Measurements from ENCODE around the gene SH3BP2. TPM values are rescaled to one million over a fixed set of nuclear protein-coding genes. Genes with fewer than 3 reads are reported as not detected.

The SH3BP2 gene
- total RNA-seq, 1 experiment from 2014 or later = 54.0 TPM

DNA sequence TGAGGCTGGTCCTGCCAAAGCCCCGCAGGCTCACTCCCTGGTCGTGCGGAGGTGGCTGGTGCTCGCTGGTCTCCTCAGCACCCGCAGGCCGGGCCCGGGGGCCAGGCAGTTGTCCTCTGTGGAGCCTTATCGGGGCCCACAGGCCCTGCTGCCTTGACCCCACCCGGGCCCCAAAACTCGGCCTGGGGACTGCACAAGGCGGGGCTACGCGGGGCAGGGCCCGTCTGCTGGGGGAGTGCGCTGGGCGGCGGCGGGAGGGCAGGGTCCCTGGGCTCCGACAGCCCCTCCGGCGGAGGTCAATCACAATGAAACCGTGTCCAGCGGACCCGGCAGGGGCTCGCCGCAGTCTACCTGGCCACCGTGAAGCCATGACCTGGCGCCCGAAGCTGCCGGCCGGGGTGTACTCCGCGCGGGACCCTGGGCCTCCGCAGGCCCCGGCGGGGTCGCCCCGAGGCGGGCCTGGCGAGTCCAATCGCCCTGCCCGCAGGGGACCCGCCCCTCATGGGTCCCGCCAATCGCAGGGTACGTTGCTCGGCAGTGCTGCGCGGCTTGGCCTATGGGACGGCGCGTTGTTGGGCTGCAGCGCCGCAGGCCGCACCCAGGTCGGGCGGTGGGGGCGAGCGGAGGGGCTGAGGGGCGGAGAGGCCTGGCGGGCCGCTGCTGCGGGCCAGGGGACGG is 50.5 kb downstream of the SH3BP2 start, which contains the start of gene ADD1:
Gene ADD1, plus strand, starts transcription at position 582 of the 678 bp plus-strand sequence. CDS start 32,072 bp downstream, outside the sequence.
- DNase-seq = peak; percentile 76 to 98
- H3K79me2 ChIP-seq (ENCODE audit: low read depth) = peaks cover 37% of the 10 kb centered on the region
- ChIA-PET CTCF (no interaction called here), POLR2A (ENCODE audit: unreplicated experiment) (no interaction called here)
- H3K9me3 ChIP-seq (ENCODE audit: insufficient read depth, low read depth) = no peaks in the 10 kb centered on the region
- no peaks in the 10 kb centered on the region for H3K9me2 ChIP-seq (ENCODE audit: insufficient read depth)
- peak within 1 kb of the TSS; percentile 87 for H3K4me3 ChIP-seq
- BruUV-seq (replicated peaks) = TSS peak; percentile 83
- TF ChIP-seq, protein P1, sequence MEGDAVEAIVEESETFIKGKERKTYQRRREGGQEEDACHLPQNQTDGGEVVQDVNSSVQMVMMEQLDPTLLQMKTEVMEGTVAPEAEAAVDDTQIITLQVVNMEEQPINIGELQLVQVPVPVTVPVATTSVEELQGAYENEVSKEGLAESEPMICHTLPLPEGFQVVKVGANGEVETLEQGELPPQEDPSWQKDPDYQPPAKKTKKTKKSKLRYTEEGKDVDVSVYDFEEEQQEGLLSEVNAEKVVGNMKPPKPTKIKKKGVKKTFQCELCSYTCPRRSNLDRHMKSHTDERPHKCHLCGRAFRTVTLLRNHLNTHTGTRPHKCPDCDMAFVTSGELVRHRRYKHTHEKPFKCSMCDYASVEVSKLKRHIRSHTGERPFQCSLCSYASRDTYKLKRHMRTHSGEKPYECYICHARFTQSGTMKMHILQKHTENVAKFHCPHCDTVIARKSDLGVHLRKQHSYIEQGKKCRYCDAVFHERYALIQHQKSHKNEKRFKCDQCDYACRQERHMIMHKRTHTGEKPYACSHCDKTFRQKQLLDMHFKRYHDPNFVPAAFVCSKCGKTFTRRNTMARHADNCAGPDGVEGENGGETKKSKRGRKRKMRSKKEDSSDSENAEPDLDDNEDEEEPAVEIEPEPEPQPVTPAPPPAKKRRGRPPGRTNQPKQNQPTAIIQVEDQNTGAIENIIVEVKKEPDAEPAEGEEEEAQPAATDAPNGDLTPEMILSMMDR (conservative IDR thresholded peaks at IDR 0.05) = no peak
- no peak for TF ChIP-seq EZH2 (IDR thresholded peaks at IDR 0.05; ENCODE audit: low read depth)
- no peaks in the 10 kb centered on the region for H3K27me3 ChIP-seq (ENCODE audit: insufficient read depth, low read depth)
- no peak within 1 kb of the TSS for H3K27ac ChIP-seq
- H3K4me1 ChIP-seq (replicated peaks; ENCODE audit: insufficient read depth) = peaks cover 9% of the 10 kb centered on the region; the same call in 1 of the 2 replicates
- H2AFZ ChIP-seq = peak within 1 kb of the TSS; percentile 95
- H4K20me1 ChIP-seq (ENCODE audit: insufficient read depth) = peaks cover 3% of the 10 kb centered on the region; the same call in 1 of the 2 replicates
- no peaks in the 10 kb centered on the region for H3K36me3 ChIP-seq (ENCODE audit: low read depth)
- intact Hi-C loops (cut with micrococcal nuclease; ENCODE audit: unreplicated experiment) = loop anchor here (5.0 kb wide), 1 partner anchor 81 kb away; no protein-coding TSS in a partner anchor
- peak within 1 kb of the TSS; percentile 98 for H3K4me2 ChIP-seq
- 0 out of 2 replicates have a peak, but pooled peaks cover 4% of the 10 kb centered on the region for H3F3A ChIP-seq (ENCODE audit: insufficient read depth, low read depth)

DNA sequence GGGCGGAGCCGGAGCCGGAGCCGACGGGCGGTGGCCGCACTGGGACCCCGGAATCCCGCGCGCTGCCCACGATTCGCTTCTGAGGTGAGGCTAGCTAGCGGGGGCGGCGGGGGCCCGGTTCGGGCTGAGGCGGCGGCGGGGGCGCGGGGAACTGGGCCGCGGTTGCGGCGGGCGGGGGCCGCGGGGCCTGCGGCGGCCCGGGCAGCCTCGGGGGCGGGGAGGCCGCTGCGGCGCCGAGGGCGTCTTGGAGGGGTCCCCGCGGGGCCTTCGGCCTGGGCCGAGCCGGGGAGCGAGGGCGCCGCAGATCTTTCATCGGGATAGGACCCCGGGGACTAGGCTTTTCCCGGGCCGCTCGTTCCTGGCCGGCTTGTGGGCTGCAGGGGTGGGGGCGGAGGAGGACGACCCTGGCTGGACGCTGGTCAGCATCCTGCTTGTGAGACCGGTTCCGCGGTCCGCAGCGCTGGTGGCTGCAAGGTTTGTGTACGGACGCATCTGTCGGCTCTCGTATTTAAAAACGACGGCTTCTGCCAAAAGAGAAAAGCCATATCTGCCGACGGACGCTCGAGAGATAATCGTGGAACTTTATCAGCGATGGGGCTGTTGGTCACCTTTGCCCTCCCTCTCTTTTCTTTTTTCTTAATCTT is 51.2 kb downstream of the SH3BP2 start:
- Histone ChIP-seq H4K20me1 (ENCODE audit: insufficient read depth) (peaks cover 3% of the 10 kb centered on the region; the same call in 1 of the 2 replicates), H3K79me2 (ENCODE audit: low read depth) (peaks cover 37% of the 10 kb centered on the region), H3K9me2 (ENCODE audit: insufficient read depth) (no peaks in the 10 kb centered on the region), H3F3A (ENCODE audit: insufficient read depth, low read depth) (0 out of 2 replicates have a peak, but pooled peaks cover 4% of the 10 kb centered on the region), H3K36me3 (ENCODE audit: low read depth) (no peaks in the 10 kb centered on the region), H3K4me1 (replicated peaks; ENCODE audit: insufficient read depth) (peaks cover 9% of the 10 kb centered on the region; the same call in 1 of the 2 replicates), H3K4me2 (peak overlapping the region; percentile 98), H3K27ac (no peak overlapping the region), H2AFZ (0 out of 2 replicates have a peak overlapping the region, but pooled peaks have one; percentile 95), H3K4me3 (peak overlapping the region; percentile 87), H3K9me3 (ENCODE audit: insufficient read depth, low read depth) (no peaks in the 10 kb centered on the region), H3K27me3 (ENCODE audit: insufficient read depth, low read depth) (no peaks in the 10 kb centered on the region)
- TF ChIP-seq, protein P1 (conservative IDR thresholded peaks at IDR 0.05) = no peak
- no peak for TF ChIP-seq EZH2 (IDR thresholded peaks at IDR 0.05; ENCODE audit: low read depth)
- DNase-seq = peak; percentile 37 to 46
- no TSS peak for BruUV-seq (replicated peaks)
- intact Hi-C loops (cut with micrococcal nuclease; ENCODE audit: unreplicated experiment) = loop anchor here (5.0 kb wide), 1 partner anchor 82 kb away; no protein-coding TSS in a partner anchor
- CTCF ChIA-PET = no interaction called here
- POLR2A ChIA-PET (ENCODE audit: unreplicated experiment) = no interaction called here

DNA sequence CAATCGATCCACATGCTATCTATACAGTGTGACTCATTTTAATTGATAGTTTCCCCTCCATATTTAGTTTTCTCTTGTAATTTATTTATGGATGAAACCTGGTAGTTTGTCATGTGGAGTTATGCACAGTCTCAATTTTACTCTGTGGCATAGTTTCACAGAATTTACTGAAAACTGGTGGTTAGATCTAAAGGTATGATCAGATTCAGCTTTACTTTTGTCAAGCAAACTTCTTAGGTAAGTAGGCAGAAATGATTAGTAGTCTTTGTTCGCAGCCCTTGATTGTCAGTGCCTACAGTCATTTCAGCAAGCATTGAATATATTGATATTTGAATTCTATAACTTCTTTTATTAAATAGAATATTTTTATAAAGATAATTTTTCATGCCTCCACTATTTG is 53.3 kb downstream of the SH3BP2 start:
- DNase-seq = no peak
- peaks cover 51% of the 10 kb centered on the region for H3K79me2 ChIP-seq (ENCODE audit: low read depth)
- H3K9me2 ChIP-seq (ENCODE audit: insufficient read depth) = no peaks in the 10 kb centered on the region
- H3K36me3 ChIP-seq (ENCODE audit: low read depth) = no peaks in the 10 kb centered on the region
- BruUV-seq (replicated peaks) = no TSS peak
- intact Hi-C loops (cut with micrococcal nuclease; ENCODE audit: unreplicated experiment) = no loop called here
- H3K9me3 ChIP-seq (ENCODE audit: insufficient read depth, low read depth) = no peaks in the 10 kb centered on the region
- H3K4me1 ChIP-seq (replicated peaks; ENCODE audit: insufficient read depth) = peaks cover 9% of the 10 kb centered on the region; the same call in 1 of the 2 replicates
- no peak overlapping the region for H3K27ac ChIP-seq
- peak overlapping the region; percentile 98 for H3K4me2 ChIP-seq
- CTCF ChIA-PET = no interaction called here
- TF ChIP-seq, protein P1 (conservative IDR thresholded peaks at IDR 0.05) = no peak
- no peak for TF ChIP-seq EZH2 (IDR thresholded peaks at IDR 0.05; ENCODE audit: low read depth)
- no peak overlapping the region for H3K4me3 ChIP-seq
- peaks cover 3% of the 10 kb centered on the region; the same call in 1 of the 2 replicates for H4K20me1 ChIP-seq (ENCODE audit: insufficient read depth)
- H3K27me3 ChIP-seq (ENCODE audit: insufficient read depth, low read depth) = no peaks in the 10 kb centered on the region
- H3F3A ChIP-seq (ENCODE audit: insufficient read depth, low read depth) = 0 out of 2 replicates have a peak, but pooled peaks cover 4% of the 10 kb centered on the region
- POLR2A ChIA-PET (ENCODE audit: unreplicated experiment) = no interaction called here
- no peak overlapping the region for H2AFZ ChIP-seq

All from PC-9 (cell line).